Fibroblast of lung (primary cell): ENCODE data around the gene MRTFA. TPM values are rescaled to one million over a fixed set of nuclear protein-coding genes. Genes with fewer than 3 reads are reported as not detected.

Experiments
- DNase-seq, 2 donors: peaks; one replicate each; pipeline versions ENCODE4 v3.0.0 to v3.0.0-alpha.2; 2010; ENCODE audit warnings: low read depth in 2 of 2
- H2AFZ ChIP-seq: 2 replicates; pipeline ENCODE4 v1.5.1; 2012; ENCODE audit warnings: low read length, control low read depth, inconsistent platforms
- H3K27ac ChIP-seq: 2 replicates; pipeline ENCODE4 v1.5.1; 2011; ENCODE audit warnings: low read length, control low read depth; ENCODE audit not compliant: insufficient read depth
- H3K27me3 ChIP-seq: 2 replicates; pipeline ENCODE4 v1.5.1; 2011; ENCODE audit warnings: mild to moderate bottlenecking, low read length; ENCODE audit not compliant: control insufficient read depth, insufficient read depth
- H3K36me3 ChIP-seq: 2 replicates; pipeline ENCODE4 v1.5.1; 2011; ENCODE audit warnings: low read length; ENCODE audit not compliant: control insufficient read depth, insufficient read depth
- H3K4me1 ChIP-seq: 2 replicates; pipeline ENCODE4 v1.5.1; 2011; ENCODE audit warnings: low read length; ENCODE audit not compliant: control insufficient read depth, insufficient read depth; ENCODE audit errors: extremely low read depth
- H3K4me2 ChIP-seq: 2 replicates; pipeline ENCODE4 v1.5.1; 2011; ENCODE audit warnings: low read length, control low read depth; ENCODE audit not compliant: insufficient read depth; ENCODE audit errors: extremely low read depth
- H3K4me3 ChIP-seq, 4 experiments: fragments of 200-600 bp in 1 of 4; sonication (generic) in 1 of 4; replicated peaks in 1 of 4; 2 replicates each; pipeline ENCODE4 v1.5.1; 2011 to 2016; ENCODE audit warnings: low read length in 4 of 4, low read depth in 3 of 4, mild to moderate bottlenecking in 3 of 4, control low read depth in 2 of 4, inconsistent platforms in 1 of 4, mixed read lengths in 1 of 4; ENCODE audit not compliant: insufficient read depth in 1 of 4; ENCODE audit errors: control extremely low read depth in 1 of 4
- H3K79me2 ChIP-seq: 2 replicates; pipeline ENCODE4 v1.5.1; 2012; ENCODE audit warnings: mild to moderate bottlenecking, low read length, inconsistent platforms; ENCODE audit not compliant: control insufficient read depth, insufficient read depth
- H3K9ac ChIP-seq: 2 replicates; pipeline ENCODE4 v1.5.1; 2011; ENCODE audit warnings: mild to moderate bottlenecking, low read length, control low read depth; ENCODE audit not compliant: insufficient read depth
- H3K9me3 ChIP-seq: 2 replicates; pipeline ENCODE4 v1.5.1; 2012; ENCODE audit warnings: low read depth, low read length; ENCODE audit not compliant: control insufficient read depth, insufficient read depth
- H4K20me1 ChIP-seq: 2 replicates; pipeline ENCODE4 v1.5.1; 2011; ENCODE audit warnings: low read length; ENCODE audit not compliant: control insufficient read depth, insufficient read depth; ENCODE audit errors: extremely low read depth
- EZH2 ChIP-seq: IDR thresholded peaks from 2 replicates; pipeline ENCODE4 v1.5.1; 2012; ENCODE audit warnings: low read length, control low read depth, mild to moderate bottlenecking; ENCODE audit errors: missing control alignments
- polyA plus RNA-seq, 2 donors: library from polyadenylated mRNA; depleted of rRNA in 1 of 2; stranded (reverse) in 1 of 2; unstranded in 1 of 2; fragments of >200 nt; gene quantifications; 2 replicates each; pipeline ENCODE4 v1.2.1, GENCODE V29; 2011 to 2012; ENCODE audit warnings: missing spikeins in 1 of 2
- total RNA-seq: library from RNA; depleted of rRNA; stranded (reverse); fragments of >200 nt; gene quantifications from 2 replicates; pipeline ENCODE4 v1.2.1, GENCODE V29; 2014
- TF ChIP-seq, protein P1 (sequence below), 2 donors: IDR thresholded peaks in 1 of 2; conservative IDR thresholded peaks in 1 of 2; 1 replicate in 1 of 2; 2 replicates in 1 of 2; pipeline ENCODE4 v1.5.1; 2011 to 2012; ENCODE audit warnings: low read length in 2 of 2, control low read depth in 1 of 2, inconsistent platforms in 1 of 2, low read depth in 1 of 2, mild to moderate bottlenecking in 1 of 2

Gene MRTFA
- total and polyA plus RNA-seq, 2 donors (not counting 1 experiment from before 2014, with no cell fraction given): 7.6 to 23.0 TPM

DNA sequence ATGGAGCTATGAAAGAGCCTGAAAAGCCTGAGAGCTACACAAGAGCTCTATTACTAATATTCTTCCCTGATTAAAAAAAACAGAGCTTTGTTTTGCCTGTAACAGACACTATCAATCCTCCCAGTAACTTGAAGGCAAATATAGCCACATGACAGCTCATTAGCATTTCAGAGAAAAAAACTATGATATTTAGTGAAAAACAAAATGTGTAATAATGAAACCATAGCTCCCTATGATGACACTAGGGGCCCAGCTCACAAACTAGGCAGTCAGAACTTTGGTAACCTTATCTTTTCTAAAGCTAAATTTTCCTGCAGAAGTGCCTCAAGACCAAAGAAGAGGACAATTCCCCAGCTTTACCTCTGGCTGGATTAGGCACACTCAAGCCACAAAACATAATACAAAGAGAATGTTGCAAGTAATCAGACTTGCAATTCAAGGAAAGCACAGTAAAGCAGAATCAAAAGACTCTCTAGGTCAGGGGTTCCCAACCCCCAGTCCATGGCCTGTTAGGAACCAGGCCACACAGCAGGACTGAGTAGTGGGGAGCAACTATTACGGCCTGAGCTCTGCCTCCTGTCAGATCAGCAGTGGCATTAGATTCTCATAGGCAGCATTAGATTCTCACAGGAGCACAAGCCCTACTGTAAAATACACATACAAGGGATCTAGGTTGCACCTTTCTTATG is 53.3 kb downstream of the MRTFA start:
- Histone ChIP-seq H4K20me1 (no peaks in the 10 kb centered on the region), H3K9ac (no peak overlapping the region), H3K27me3 (no peaks in the 10 kb centered on the region), H3K79me2 (peaks cover under 1% of the 10 kb centered on the region), H3K4me2 (no peak overlapping the region), H3K4me3 (no peak overlapping the region), H3K4me1 (no peaks in the 10 kb centered on the region), H3K27ac (no peak overlapping the region), H3K9me3 (no peaks in the 10 kb centered on the region), H2AFZ (no peak overlapping the region), H3K36me3 (no peaks in the 10 kb centered on the region)
- no peak for DNase-seq
- TF ChIP-seq, protein P1, sequence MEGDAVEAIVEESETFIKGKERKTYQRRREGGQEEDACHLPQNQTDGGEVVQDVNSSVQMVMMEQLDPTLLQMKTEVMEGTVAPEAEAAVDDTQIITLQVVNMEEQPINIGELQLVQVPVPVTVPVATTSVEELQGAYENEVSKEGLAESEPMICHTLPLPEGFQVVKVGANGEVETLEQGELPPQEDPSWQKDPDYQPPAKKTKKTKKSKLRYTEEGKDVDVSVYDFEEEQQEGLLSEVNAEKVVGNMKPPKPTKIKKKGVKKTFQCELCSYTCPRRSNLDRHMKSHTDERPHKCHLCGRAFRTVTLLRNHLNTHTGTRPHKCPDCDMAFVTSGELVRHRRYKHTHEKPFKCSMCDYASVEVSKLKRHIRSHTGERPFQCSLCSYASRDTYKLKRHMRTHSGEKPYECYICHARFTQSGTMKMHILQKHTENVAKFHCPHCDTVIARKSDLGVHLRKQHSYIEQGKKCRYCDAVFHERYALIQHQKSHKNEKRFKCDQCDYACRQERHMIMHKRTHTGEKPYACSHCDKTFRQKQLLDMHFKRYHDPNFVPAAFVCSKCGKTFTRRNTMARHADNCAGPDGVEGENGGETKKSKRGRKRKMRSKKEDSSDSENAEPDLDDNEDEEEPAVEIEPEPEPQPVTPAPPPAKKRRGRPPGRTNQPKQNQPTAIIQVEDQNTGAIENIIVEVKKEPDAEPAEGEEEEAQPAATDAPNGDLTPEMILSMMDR (conservative IDR thresholded peaks at IDR 0.05 in 1 of 2, IDR thresholded peaks at IDR 0.05 in 1 of 2; ENCODE audit: low read depth in 1 of 2, low read length in 2 of 2): no peak
- no peak for TF ChIP-seq EZH2

DNA sequence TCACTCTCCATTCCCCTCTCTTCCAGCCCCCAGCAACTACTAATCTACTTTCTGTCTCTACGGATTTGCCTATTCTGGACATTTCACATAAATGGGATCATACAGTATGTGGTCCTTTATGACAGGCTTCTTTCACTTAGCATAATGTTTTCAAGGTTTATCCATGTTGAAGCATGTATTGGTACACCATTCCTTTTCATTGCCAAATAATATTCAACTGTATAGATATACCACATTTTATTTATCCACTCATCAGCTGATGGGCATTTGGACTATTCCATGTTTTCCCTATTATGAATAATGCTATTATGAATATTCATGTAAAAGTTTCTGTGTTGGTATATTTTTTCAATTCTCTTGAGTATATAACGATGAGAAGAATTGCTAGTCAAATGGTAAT is 54.5 kb downstream of the MRTFA start:
- no peak overlapping the region for H3K4me2 ChIP-seq
- no peaks in the 10 kb centered on the region for H3K27me3 ChIP-seq
- no peaks in the 10 kb centered on the region for H3K9me3 ChIP-seq
- no peak overlapping the region for H3K4me3 ChIP-seq
- TF ChIP-seq, protein P1 (conservative IDR thresholded peaks at IDR 0.05 in 1 of 2, IDR thresholded peaks at IDR 0.05 in 1 of 2; ENCODE audit: low read depth in 1 of 2, low read length in 2 of 2): no peak
- TF ChIP-seq EZH2: no peak
- H3K27ac ChIP-seq: no peak overlapping the region
- H3K4me1 ChIP-seq: no peaks in the 10 kb centered on the region
- H2AFZ ChIP-seq: no peak overlapping the region
- no peak overlapping the region for H3K9ac ChIP-seq
- no peaks in the 10 kb centered on the region for H3K79me2 ChIP-seq
- no peaks in the 10 kb centered on the region for H3K36me3 ChIP-seq
- H4K20me1 ChIP-seq: no peaks in the 10 kb centered on the region
- DNase-seq: no peak

DNA sequence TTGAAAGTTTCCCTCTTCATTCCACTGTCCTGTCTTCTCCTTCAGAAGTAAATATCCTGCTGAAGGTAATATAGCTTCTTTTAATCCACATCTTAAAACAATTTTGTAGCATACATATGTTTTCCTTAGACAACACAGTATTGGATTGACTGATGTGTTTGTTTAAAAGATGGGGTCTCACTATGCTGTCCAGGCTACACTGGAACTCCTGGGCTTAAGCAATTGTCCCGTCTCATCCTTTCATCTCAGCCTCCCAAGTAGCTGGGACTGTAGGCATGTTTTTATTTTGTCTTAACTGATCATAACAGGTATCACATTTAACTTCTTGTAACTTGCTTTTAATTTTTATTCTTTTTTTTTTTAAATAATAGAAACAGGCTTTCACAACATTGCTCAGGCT is 55.9 kb downstream of the MRTFA start:
- DNase-seq: no peak
- Histone ChIP-seq H3K4me2 (no peak overlapping the region), H3K27me3 (no peaks in the 10 kb centered on the region), H2AFZ (no peak overlapping the region), H3K9ac (no peak overlapping the region), H3K4me3 (no peak overlapping the region), H3K4me1 (no peaks in the 10 kb centered on the region), H3K79me2 (peaks cover 2% of the 10 kb centered on the region), H4K20me1 (peaks cover 1% of the 10 kb centered on the region), H3K9me3 (no peaks in the 10 kb centered on the region), H3K27ac (no peak overlapping the region), H3K36me3 (no peaks in the 10 kb centered on the region)
- TF ChIP-seq, protein P1 (conservative IDR thresholded peaks at IDR 0.05 in 1 of 2, IDR thresholded peaks at IDR 0.05 in 1 of 2; ENCODE audit: low read depth in 1 of 2, low read length in 2 of 2): no peak
- TF ChIP-seq EZH2: no peak
